ENCODE measurements around the gene SYNCRIP. TPM values are rescaled to one million over a fixed set of nuclear protein-coding genes. Genes with fewer than 3 reads are reported as not detected.
A peak's percentile ranks its signal among the peaks of the same experiment; 100 is the strongest.
"Not testable (repeated sequence)": the region's sequence is repeated elsewhere in the genome, so short reads cannot be mapped to it uniquely, and the experiment has no call there.

The SYNCRIP gene
- total RNA-seq, 1 experiment from 2014 or later, result 93.4 TPM

DNA sequence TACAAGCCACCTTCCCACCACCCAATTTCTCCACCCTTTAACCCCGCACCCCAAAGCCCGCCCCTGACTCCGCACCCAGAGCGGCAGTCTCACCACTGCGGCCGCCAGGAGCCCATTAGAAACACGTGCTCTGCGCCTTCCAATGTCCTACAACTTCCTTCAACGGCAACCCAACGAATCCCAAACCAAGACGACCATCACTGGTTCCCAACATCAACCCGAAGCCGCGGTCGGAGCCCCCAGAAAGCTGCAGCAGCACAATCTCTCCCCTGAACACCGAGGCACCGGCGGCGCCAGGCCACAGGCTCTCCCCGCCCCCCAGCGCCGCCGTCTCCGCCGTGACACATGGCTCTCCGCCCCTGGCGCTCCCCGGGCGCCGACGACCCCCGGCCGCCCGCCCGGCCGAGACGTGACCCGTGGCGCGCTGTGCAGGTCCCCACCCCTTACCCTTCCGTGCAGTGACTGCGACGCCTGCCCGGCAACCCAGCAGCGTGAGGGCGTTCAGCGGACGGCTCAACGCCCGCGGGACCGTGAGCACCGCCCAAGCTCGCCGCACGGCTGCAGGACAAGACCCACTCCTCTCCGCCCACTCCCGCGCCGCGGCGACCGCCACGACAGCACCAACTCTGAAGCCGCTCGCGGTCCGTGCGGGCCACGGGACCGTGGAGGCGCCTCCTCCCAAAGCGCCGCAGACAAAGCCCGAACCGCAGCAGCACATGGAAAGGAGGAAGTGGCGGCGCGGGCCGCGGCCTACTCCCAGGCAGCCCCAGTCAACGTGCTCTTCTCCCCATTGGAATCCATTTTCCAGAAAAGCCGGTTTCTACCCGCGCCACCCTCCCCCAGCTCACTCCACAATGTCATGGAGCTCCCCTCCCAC is 551 bp downstream of the SYNCRIP start:
- H3K9me3 ChIP-seq (replicated peaks), result peaks cover 6% of the 10 kb centered on the region; the same call in 1 of the 2 replicates
- peaks cover 55% of the 10 kb centered on the region for H3K36me3 ChIP-seq
- peak; percentile 39 to 54 for DNase-seq (ENCODE audit: low read depth in 1 of 2, low spot score in 2 of 2)
- peaks cover 11% of the 10 kb centered on the region for H3K4me1 ChIP-seq (replicated peaks)
- no peaks in the 10 kb centered on the region for H3K27me3 ChIP-seq (replicated peaks)
- H3K27ac ChIP-seq, result peak overlapping the region; percentile 98
- peak overlapping the region; percentile 96 for H3K4me3 ChIP-seq

DNA sequence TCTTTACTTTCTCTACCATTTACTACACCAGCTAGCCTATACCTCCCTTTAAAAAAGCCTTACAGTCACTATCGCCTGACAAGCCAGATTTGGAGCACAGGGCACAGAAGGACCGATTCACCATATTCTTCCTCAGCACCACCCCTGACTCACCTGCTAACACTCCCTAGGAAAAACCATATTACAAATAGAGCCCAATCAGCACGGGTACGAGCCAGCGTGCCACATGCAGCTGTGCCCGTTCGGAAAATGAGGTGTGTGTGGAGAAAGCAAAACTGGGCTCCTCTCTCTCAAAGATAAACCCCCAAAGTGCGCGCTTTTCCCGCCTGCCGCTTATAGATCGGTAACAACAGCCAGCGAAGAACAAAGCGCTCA is 1.2 kb downstream of the SYNCRIP start:
- Histone ChIP-seq H3K9me3 (replicated peaks) (peaks cover 6% of the 10 kb centered on the region; the same call in 1 of the 2 replicates), H3K4me3 (peak overlapping the region; percentile 96), H3K27ac (peak overlapping the region; percentile 98; the same call in 1 of the 2 replicates), H3K4me1 (replicated peaks) (peaks cover 11% of the 10 kb centered on the region), H3K36me3 (peaks cover 62% of the 10 kb centered on the region), H3K27me3 (replicated peaks) (no peaks in the 10 kb centered on the region)
- no peak for DNase-seq (ENCODE audit: low read depth in 1 of 2, low spot score in 2 of 2)

DNA sequence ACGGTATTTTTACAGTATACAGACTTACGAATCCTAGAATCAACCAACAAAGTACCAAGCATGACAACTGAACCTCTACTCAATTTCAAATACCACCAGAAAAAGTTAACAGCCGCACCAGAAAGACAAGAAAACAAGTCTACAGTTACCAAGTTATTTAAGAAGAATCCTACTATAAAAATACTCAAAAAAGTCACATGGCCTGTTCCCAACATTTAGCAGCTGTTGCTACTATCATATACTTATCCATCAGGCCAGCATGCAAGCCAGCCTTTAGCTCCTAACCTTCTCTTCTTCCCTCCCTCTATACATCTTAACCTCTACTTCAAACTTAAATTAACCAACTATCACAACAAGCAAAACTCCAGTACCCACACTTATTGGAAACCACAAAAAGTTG is 1.9 kb downstream of the SYNCRIP start:
- DNase-seq (ENCODE audit: low read depth in 1 of 2, low spot score in 2 of 2), result no peak
- peaks cover 11% of the 10 kb centered on the region for H3K4me1 ChIP-seq (replicated peaks)
- peaks cover 6% of the 10 kb centered on the region; the same call in 1 of the 2 replicates for H3K9me3 ChIP-seq (replicated peaks)

DNA sequence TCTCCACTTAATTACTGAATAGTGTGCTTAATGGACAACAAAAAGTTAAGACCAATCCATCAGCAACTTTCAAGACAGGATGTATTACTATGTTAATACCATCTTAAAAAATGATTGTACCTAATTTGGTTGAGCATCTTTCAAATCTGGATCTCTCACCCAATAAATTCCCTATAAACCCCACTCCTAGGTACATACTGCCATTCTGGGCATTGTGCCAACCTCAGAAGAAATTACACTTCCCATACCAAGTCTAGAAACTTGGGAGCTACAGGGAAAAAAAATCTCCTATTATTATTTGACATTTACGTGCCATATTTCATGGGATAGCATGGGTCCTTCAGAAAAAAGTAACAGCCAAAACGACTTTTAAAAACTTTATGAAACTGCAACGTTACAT is 5.1 kb downstream of the SYNCRIP start:
- Histone ChIP-seq H3K36me3 (peaks cover 94% of the 10 kb centered on the region), H3K4me3 (no peak overlapping the region), H3K4me1 (replicated peaks) (peaks cover 11% of the 10 kb centered on the region; the same call in 1 of the 2 replicates), H3K9me3 (replicated peaks) (peaks cover 5% of the 10 kb centered on the region; the same call in 1 of the 2 replicates), H3K27ac (no peak overlapping the region), H3K27me3 (replicated peaks) (no peaks in the 10 kb centered on the region)
- DNase-seq (ENCODE audit: low read depth in 1 of 2, low spot score in 2 of 2), result no peak

More for the DNA sequence above, 1.9 kb downstream of the SYNCRIP start:
- peaks cover 69% of the 10 kb centered on the region for H3K36me3 ChIP-seq
- H3K4me3 ChIP-seq, result peak overlapping the region; percentile 96
- no peaks in the 10 kb centered on the region for H3K27me3 ChIP-seq (replicated peaks)
- H3K27ac ChIP-seq, result no peak overlapping the region

DNA sequence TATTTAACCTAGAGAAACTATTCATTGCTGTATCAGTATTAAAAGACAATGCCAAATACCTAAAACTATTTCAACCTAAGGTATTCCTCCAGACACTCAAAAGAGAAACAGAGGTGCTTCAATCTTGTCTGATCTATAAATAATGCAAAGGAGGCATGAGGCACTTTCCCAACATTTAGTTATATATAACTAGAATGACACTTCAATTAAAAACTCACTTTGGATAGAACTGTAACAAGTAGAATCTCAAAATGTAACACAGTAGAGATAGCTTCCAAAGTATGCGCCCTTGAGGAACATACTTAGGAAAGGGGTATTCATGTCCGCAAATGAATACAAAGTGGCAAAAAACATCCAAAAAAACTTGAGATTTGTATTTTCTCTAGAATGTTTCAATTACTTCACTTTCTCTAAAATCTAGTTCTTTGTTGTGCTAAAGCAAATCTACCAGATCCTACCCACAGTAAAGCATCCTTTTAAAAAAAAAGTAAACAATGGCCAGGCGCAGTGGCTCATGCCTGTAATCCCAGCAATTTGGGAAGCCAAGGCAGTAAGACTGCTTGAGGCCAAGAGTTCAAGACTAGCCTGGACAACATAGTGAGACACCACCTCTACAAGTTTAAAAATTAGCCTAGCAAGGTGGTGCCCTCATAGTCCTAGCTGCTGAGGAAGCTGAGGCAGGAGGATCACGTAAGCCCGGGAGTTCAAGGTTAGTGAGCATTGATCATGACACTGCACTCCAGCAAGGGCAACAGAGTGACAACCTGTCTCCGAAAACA is 10.3 kb downstream of the SYNCRIP start:
- H3K36me3 ChIP-seq, result peaks cover 98% of the 10 kb centered on the region
- no peaks in the 10 kb centered on the region for H3K9me3 ChIP-seq (replicated peaks)
- no peak overlapping the region for H3K4me3 ChIP-seq
- no peaks in the 10 kb centered on the region for H3K4me1 ChIP-seq (replicated peaks)
- DNase-seq (ENCODE audit: low read depth in 1 of 2, low spot score in 2 of 2), result no peak
- H3K27ac ChIP-seq, result no peak overlapping the region
- H3K27me3 ChIP-seq (replicated peaks), result no peaks in the 10 kb centered on the region

DNA sequence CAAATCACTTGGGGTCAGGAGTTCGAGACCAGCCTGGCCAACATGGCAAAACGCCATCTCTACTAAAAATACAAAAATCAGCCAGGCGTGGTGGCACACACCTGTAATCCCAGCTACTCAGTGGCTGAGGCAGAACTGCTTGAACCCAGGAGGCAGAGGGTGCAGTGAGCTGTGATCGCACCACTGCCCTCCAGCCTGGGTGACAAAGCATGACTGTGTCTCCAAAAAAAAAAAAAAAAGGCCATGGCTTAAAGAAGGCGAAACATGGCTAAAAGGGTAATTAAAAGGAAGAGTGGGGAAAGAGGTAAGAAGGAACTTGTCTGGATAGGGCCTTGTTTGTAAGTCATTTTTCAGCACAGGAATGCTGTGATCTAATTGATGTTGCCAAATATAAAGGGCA is 11.6 kb downstream of the SYNCRIP start:
- not testable (repeated sequence) for H3K4me1 ChIP-seq (replicated peaks); H3K27ac ChIP-seq; DNase-seq (ENCODE audit: low read depth in 1 of 2, low spot score in 2 of 2); H3K27me3 ChIP-seq (replicated peaks); H3K9me3 ChIP-seq (replicated peaks); H3K4me3 ChIP-seq
- H3K36me3 ChIP-seq, result peaks cover 98% of the 10 kb centered on the region

DNA sequence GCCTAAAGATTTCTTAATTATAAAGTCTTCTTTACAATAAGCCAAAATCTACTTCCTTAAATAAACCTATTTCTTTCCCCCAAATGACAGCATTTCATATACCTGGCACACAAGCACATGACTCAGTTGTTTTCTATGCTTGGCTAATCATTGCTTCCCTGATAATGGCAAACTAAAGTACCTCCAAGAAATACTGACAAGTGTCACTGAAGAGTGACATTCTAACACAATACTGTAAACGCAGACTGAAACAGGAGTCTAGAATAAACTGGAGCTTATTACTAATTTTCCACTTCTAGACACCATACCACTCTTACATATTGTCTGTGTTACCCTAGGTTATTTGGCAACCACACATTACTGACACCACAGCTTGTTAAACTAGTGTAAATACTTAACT is 14.3 kb downstream of the SYNCRIP start:
- no peaks in the 10 kb centered on the region for H3K4me1 ChIP-seq (replicated peaks)
- H3K4me3 ChIP-seq, result no peak overlapping the region
- no peaks in the 10 kb centered on the region for H3K27me3 ChIP-seq (replicated peaks)
- DNase-seq (ENCODE audit: low read depth in 1 of 2, low spot score in 2 of 2), result no peak
- H3K27ac ChIP-seq, result no peak overlapping the region
- peaks cover 97% of the 10 kb centered on the region for H3K36me3 ChIP-seq
- H3K9me3 ChIP-seq (replicated peaks), result no peaks in the 10 kb centered on the region

DNA sequence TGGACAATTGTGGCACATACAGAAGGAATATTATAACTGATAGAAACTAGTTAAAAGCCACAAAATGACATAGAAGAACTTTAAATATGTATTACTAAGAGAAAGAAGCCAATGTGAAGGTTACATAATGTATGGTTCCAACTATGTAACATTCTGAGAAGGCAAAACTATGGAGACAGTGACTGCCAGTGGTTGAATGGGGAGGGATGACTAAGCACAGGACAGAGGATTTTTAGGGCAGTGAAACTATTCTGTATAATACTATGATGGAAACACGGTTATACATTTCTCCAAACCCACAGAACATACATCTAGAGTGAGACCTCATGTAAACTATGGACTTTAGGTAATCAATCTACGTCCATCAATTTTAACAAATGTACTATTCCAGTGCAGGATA is 22.4 kb downstream of the SYNCRIP start:
- Histone ChIP-seq H3K4me3 (no peak overlapping the region), H3K27ac (no peak overlapping the region), H3K27me3 (replicated peaks) (no peaks in the 10 kb centered on the region), H3K36me3 (peaks cover 98% of the 10 kb centered on the region), H3K9me3 (replicated peaks) (no peaks in the 10 kb centered on the region), H3K4me1 (replicated peaks) (no peaks in the 10 kb centered on the region)
- no peak for DNase-seq (ENCODE audit: low read depth in 1 of 2, low spot score in 2 of 2)

DNA sequence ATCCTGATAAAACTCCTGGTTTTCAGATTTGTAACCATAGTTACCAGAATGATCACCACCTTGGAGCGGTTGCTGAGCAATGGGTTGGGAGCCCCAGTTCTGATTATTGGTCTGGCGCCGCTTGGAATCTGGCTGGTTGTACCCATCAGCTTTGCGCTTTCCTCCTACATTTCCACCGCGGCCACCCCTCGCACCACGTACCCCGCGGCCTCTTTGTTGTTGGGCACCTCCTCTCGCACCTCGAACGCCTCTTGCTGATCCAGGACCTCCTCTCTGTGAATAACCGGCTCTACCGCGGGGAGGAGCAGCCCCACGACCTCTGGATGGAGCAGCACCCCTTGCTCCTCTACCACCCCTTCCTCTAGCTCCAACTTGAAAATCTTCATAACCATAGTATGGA is 27.9 kb downstream of the SYNCRIP start:
- peaks cover 100% of the 10 kb centered on the region for H3K36me3 ChIP-seq

DNA sequence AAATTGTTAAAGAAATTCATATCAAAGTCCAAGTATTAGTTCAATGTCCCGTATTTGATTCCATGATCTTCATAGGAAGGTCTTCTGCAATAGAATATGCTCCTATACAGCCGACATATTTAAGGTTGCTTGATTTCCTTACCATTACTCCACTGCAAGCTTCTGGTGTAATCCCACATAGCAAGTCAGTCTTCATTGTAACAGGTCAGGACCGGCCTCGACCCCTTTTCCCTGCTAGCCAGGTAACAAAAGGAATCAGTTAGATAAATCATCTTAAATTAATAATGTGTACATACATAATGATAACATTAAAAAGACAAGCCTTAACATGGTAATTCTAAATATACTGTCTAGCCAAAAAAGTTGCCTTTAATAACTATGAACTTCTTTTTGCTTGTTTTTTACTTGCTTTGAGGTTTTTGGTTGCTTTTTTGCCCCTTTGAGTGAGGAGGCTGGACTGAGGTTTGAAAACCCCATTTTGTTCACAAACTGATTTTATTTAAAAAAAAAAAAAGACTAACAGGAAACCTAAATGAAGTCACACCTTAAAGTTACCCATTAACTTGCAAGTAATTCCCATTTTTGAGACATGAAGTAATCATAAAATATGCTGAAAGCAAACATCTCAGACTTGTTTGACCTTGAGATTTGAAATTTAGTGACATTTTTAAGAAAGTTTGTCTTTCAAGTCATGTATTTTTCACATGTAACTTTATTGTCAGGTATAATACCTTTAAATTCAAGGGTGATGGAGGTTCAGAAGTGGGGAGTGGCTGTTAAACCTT is 29.8 kb downstream of the SYNCRIP start:
- H3K36me3 ChIP-seq, result peaks cover 100% of the 10 kb centered on the region
- H3K4me3 ChIP-seq, result no peak overlapping the region

More for the DNA sequence above, 27.9 kb downstream of the SYNCRIP start:
- Histone ChIP-seq H3K27ac (no peak overlapping the region), H3K9me3 (replicated peaks) (no peaks in the 10 kb centered on the region), H3K27me3 (replicated peaks) (no peaks in the 10 kb centered on the region), H3K4me1 (replicated peaks) (no peaks in the 10 kb centered on the region), H3K4me3 (no peak overlapping the region)
- DNase-seq (ENCODE audit: low read depth in 1 of 2, low spot score in 2 of 2), result no peak

DNA sequence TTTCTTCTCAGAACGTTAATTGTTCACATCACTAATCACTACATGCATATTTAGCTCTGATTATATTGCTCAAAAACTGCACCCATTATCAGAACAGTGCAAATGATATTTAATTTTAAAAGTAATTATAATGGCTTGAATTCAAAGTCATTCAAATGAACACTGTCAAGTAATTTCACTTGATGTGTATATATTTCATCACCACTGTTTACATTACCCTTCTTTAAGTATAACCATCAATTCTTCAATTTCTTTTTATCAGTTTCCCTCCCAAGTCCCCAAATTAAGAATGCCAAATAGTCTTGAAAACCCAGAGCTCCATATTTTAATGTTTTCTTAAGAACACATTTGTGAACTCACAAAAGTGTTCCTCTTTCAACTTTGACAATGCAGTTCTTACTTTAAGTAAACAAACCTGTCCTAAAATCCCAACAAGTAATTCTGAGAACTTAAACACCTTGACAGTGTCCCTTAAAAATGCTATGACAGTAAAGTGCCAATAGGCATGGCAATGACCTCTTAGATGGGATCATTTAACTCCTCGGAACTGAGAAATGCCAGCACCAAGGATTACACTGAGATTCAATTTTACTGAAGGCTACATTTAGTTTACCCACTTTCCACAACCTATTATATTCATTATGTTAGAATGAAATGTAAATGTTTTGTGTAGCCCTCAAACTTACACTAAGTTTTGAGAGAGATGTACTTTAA is 32.3 kb downstream of the SYNCRIP start:
- no peaks in the 10 kb centered on the region for H3K4me1 ChIP-seq (replicated peaks)
- H3K27me3 ChIP-seq (replicated peaks), result no peaks in the 10 kb centered on the region
- DNase-seq (ENCODE audit: low read depth in 1 of 2, low spot score in 2 of 2), result no peak
- H3K27ac ChIP-seq, result no peak overlapping the region
- H3K4me3 ChIP-seq, result no peak overlapping the region
- peaks cover 96% of the 10 kb centered on the region for H3K36me3 ChIP-seq
- H3K9me3 ChIP-seq (replicated peaks), result no peaks in the 10 kb centered on the region

More for the DNA sequence above, 29.8 kb downstream of the SYNCRIP start:
- Histone ChIP-seq H3K4me1 (replicated peaks) (no peaks in the 10 kb centered on the region), H3K27ac (no peak overlapping the region), H3K9me3 (replicated peaks) (no peaks in the 10 kb centered on the region), H3K27me3 (replicated peaks) (no peaks in the 10 kb centered on the region)
- DNase-seq (ENCODE audit: low read depth in 1 of 2, low spot score in 2 of 2), result no peak

DNA sequence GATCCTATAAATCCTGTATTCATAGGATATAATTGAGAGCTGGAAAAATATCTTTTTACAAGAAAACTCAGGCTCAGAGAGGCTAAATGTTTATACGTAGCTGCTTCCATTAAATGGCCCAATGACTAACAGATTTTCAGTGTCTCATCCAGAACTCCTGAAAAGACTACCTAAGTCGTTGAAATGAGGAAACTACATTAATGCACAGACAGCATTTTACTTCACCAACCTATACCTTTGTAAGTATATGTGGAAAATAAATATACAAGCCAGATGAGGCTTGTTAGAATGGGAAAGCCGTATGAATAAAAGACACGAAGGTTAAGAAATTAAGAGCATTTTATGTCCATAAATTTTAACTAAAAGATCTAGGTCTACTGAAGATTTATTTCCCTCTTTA is 40.6 kb downstream of the SYNCRIP start:
- H3K27ac ChIP-seq, result no peak overlapping the region

More for the DNA sequence above, 40.6 kb downstream of the SYNCRIP start:
- Histone ChIP-seq H3K4me3 (no peak overlapping the region), H3K36me3 (peaks cover 26% of the 10 kb centered on the region), H3K27me3 (replicated peaks) (no peaks in the 10 kb centered on the region), H3K4me1 (replicated peaks) (no peaks in the 10 kb centered on the region), H3K9me3 (replicated peaks) (no peaks in the 10 kb centered on the region)
- no peak for DNase-seq (ENCODE audit: low read depth in 1 of 2, low spot score in 2 of 2)
